HG02981 (cell line): ENCODE results near the gene FBXW4.

Experiments used
- ATAC-seq: cut with Tn5 transposase; IDR thresholded peaks from one replicate; pipeline ENCODE4 v1.9.1; 2021; ENCODE audit warnings: mild to moderate bottlenecking, moderate library complexity; ENCODE audit not compliant: unreplicated experiment

FBXW4 gene

GRCh38 chr10:101588879-101589278 lies 106.1 kb downstream of the FBXW4 start:
- no peak for ATAC-seq

DNA sequence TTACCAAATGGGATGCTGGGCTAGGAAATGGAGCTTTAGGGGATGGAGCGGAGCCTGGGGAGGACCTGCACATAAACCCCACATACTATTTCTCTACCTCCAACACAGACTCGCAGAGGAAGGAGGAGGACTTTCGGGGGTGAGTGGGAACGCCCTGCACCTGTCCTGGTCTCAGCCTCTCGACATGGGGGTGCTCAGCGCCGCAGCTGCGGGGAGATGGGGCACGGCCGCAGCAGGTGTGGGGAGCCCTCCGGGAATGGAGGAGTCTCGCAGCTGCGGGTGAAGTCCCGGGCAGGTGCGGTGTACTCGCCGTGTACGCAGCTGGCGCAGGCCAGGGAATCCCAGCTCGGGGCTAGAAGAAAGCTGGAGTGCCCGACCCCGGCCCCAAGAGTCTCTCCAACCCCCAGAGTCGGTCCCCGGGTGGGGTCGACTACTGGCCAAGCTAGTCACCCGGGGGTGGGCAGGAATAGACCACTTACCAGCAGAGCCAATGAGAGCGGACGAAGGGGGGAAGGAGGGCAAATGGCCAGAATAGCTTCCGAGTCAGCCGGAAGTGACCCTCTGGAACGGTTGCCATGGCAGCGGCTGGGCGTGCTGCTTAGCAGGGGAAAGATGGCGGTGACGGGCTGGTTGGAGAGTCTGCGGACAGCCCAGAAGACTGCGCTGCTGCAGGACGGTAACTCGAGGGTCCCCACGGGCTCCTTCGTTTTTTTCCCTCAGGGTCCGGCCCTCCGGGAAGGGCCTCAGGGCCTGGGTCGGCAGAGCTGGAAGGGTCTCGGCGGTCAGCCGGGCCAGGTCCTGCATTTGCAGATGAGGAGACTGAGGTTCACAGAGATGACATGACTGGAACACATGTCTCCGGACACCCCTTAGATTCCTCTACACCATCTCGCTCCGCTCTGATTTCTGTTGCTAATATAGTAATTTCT lies 107.0 kb downstream of the FBXW4 start, which contains the start of the genes DPCD and POLL:
DPCD (plus strand) TSS at position 597 of the 929 bp plus-strand sequence; CDS start at position 613, 16 bp downstream.
POLL (minus strand) TSS at position 533 of the 929 bp plus-strand sequence. CDS start 897 bp downstream, outside the sequence.
- peak; percentile 96 for ATAC-seq

DNA sequence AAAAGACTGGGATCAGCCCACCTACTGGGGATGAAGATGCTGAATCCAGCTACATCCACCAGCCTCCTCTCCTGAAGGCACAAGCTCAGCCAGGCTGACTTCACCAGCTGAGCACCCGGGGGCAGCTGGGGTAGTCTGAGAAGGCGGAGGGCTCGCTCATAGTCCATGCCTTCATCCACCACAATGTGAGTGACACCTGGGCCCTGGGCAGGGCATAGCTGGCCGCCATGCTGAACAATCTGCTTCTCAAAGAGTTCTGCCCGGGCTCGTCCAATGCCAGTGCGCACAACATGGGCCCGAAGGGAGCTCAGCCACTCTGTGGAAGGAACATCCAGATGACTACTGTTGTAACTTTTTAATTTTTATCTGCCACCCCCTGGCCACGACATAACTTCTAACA lies 109.1 kb downstream of the FBXW4 start:
- no peak for ATAC-seq

GRCh38 chr10:101580486-101581399 lies 114.2 kb downstream of the FBXW4 start:
- ATAC-seq: no peak

- no peak for ATAC-seq
Observed at GRCh38 chr10:101579516-101579870, 115.5 kb downstream of the FBXW4 start.

DNA sequence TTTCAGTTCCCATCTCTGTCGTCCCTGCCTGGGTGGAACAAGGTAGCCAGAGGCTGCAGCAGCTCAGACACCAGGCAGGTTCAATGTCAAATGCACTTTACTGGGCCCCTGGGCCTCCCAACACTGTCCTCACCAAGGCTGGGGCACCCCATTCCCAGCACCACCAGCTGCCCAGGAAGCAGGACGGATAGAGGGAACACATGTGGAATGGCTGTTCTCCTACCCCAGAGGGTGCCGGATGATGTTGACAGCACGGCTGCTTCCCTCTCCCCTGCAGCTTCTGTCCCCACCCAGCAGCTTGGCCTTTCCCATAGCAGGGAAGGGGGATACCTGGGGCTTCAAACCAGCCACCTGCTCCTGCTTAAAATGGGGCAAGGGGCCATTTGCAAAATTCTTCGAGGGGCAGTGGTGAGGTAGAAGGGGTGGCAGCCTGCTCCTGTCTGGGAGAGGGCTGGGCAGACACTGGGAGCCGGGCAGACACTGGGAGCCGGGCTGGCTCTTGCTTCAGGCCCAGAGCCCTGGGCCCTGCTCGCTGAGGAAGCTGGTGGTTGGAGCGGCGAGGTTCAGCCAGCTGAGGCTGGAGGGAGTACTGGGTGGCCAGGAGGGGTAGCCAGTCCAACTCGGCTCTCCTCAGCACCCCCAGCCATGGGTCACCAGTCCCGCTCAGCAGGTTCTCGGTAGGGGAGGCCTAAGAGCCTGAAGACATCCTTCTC lies 116.0 kb downstream of the FBXW4 start:
- no peak for ATAC-seq

DNA sequence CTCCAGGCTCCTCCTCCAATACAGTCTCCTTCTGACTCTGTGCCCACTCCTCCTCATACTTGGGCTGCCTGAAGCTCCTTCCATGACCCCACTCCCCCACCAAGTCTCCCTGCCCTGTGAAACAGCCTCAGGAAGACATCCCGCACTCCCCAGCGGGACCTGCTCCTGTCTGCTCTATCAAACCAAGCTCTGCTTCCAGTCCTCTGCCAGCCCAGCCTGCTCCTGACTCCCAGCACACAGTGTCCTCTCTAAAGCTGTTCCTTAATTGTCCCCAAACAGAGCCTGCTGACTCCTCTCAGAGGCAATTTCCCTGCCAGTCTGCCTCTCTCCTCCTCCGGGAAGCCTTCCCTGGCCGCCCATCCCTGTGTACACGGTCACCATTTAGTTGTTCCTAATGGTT lies 116.8 kb downstream of the FBXW4 start:
- ATAC-seq: no peak

- ATAC-seq: no peak
Observed at GRCh38 chr10:101577121-101577871, 117.7 kb downstream of the FBXW4 start.

- no peak for ATAC-seq
Observed at GRCh38 chr10:101576211-101576863, 118.6 kb downstream of the FBXW4 start.

- no peak for ATAC-seq
Observed at GRCh38 chr10:101575580-101576210, 119.3 kb downstream of the FBXW4 start.

DNA sequence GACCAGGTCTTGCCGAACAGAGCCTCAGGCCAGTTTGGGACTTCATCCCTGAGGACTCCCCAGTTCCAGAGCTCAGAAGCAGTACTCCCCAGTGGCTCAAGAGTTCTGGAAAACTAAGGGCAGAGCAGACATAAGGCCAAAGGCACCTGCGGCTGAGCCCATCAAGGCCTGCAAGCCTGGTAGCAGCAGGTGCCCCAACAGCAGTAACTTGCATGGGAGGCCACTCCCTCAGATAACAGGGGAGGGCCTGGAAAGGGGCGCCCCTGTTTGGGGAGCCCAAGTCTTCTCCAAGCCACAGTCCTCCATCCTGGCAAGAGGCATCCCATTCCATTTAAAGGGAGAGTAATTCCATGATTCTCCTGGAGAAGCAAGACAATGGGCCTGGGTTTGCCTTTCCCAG lies 119.9 kb downstream of the FBXW4 start:
- ATAC-seq: no peak

DNA sequence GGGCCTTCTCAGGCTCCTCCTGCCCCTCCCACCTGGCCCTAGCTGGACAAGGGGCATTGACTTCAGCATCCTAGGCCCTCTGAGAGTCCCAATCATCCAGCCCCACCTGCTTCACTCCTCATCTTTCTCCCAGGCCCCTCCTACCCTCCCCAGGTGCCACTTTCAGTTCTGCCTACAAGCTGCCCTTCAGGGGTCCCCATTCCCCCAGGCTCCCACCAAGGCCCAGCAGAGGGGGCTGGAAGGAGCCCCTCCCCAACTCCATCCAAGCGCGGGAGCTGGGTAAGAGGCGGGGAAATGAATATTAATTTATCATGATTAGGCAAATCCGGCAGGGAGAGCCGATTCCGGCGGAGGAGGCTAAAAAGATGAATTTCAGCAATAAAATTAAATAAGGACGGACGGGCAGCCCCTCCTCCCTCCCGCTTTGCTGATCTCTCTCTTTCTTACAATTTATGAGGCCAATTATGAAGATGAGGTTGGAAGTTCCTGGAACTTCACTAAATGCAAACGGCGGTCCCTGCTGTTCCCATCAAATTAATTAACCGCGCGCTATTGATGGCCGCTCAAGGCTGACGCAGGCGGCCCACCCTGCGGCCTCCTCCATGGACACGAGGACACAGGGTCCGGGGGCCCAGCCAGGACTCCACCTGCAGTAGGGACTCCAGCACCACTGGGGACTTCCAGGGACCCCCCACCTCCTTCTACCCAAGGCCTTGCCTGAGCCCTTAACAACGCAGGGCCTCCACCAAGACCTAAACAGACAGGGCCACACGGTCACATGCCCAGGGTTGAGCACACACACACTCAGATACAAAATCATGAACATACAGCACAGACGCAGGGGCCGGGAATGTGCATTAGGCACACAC lies 120.9 kb downstream of the FBXW4 start:
- ATAC-seq: no peak

GRCh38 chr10:101572785-101573184 lies 122.2 kb downstream of the FBXW4 start:
- no peak for ATAC-seq

DNA sequence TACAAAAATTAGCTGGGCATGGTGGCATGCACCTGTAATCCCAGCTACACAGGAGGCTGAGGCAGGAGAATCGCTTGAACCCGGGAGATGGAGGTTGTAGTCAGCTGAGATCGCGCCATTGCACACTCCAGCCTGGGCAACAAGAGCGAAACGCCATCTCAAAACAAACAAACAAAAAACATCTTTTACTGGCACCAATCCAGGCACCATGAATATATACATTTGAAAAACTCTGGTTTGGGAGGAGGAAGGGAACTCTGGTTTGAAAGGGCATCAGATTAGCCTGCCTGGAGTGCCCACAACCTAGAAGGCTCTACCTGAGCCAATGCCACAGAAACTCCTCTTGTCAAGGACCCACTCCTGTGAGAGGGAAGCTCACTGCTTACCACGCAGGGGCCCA lies 122.8 kb downstream of the FBXW4 start:
- ATAC-seq: no peak

GRCh38 chr10:101571271-101571925 lies 123.6 kb downstream of the FBXW4 start:
- no peak for ATAC-seq

GRCh38 chr10:101570428-101571270 lies 124.3 kb downstream of the FBXW4 start:
- no peak for ATAC-seq
